GM15510 (cell line): ENCODE measurements around the gene NRM.
A peak's percentile ranks its signal among the peaks of the same experiment; 100 is the strongest.

Experiments
- POLR2A ChIP-seq: IDR thresholded peaks from 3 replicates; pipeline ENCODE4 v1.6.1; 2011; ENCODE audit warnings: borderline replicate concordance; ENCODE audit not compliant: insufficient read length; ENCODE audit errors: extremely low read depth

The NRM gene

DNA sequence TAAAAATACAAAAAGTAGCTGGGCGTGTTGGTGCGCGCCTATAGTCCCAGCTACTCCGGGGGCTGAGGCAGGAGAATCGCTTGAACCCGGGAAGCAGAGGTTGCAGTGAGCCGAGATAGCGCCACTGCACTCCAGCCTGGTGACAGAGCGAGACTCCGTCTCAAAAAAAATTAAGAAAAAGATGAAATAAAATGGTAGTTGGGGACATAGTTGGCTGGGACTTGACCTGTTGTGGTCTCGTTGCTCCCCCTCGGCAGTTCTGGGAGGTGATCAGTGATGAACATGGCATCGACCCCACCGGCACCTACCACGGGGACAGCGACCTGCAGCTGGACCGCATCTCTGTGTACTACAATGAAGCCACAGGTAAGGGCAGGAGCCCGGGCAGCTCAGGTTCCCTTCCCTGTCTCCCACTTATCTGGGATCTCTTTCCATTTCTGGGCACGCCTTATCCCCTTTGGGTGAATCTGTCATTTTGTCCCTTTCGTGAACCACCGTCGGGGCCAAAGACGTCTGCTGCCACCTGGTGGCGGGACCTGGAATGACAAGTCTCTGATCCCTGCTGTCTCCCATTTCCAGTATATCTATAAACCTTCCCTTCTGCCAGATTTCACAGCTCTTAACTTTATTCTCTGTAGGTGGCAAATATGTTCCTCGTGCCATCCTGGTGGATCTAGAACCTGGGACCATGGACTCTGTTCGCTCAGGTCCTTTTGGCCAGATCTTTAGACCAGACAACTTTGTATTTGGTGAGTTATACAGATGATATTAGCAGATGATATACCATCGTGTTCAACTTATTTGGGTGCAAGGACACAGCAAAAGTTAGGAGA, 31.7 kb upstream of the NRM start:
- peak; percentile 11 for TF ChIP-seq POLR2A

DNA sequence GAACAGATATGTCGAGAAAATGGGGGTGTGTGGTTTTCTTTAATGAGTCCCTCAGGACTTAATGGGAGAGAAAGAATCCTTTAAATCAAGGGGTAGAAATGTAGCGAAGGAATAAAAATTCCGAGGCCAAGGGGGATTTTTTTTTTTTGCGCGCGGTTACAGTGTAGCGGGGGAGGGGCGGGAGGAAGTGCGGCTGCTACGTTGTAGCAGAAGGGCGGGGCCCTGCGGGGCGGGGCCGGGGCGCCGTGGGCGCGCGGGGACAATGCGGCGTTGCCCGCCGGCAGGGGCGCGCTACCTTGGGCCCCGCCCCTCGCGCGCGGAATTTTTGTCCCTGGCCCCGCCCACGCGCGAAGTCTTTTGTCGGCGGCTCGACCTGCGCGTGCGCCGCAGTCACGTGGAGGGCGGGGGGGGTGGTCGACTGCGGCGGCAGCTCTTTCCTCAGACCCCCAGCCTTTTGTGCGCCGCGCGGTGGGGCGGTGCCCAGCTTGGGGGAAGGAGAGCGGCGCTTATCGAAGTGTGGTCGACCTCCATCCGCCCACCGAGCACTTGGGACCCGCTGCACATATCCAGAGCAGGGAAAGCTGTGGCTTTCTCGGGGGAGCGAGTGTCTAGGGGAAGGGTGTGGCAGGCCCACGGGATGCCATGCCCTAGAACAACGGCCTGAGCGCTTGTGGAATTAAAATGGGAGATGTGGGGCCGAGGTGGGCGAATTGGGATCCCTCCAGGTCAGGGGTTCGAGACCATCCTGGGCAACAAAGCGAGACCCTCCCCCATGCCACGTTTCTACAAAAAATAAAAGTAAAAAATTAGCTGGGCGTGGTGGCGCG, 30.6 kb upstream of the NRM start:
- peak; percentile 58 for TF ChIP-seq POLR2A

DNA sequence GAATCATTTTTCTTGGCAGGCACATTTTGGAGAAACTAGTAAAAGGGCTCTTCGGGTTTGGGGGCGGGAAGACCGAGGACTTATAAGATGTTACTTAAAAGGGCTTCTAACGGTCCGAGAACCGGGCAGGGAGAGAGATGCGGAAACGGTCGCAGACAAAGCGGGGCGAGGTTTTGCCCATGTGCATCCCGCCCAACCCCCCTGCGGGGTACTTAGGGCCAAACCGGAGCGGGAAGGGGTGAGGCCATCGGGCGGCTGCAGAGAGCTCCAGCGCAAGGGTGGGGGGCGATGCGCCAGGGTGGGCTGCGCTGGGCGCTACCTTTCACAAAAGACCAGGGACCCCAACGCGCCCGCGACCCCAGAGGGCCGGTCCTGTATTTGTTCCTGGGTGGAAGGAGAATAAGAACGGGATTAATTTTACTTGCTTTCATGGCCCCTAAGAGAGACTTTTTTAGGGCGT, 30.0 kb upstream of the NRM start:
- TF ChIP-seq POLR2A, result no peak

DNA sequence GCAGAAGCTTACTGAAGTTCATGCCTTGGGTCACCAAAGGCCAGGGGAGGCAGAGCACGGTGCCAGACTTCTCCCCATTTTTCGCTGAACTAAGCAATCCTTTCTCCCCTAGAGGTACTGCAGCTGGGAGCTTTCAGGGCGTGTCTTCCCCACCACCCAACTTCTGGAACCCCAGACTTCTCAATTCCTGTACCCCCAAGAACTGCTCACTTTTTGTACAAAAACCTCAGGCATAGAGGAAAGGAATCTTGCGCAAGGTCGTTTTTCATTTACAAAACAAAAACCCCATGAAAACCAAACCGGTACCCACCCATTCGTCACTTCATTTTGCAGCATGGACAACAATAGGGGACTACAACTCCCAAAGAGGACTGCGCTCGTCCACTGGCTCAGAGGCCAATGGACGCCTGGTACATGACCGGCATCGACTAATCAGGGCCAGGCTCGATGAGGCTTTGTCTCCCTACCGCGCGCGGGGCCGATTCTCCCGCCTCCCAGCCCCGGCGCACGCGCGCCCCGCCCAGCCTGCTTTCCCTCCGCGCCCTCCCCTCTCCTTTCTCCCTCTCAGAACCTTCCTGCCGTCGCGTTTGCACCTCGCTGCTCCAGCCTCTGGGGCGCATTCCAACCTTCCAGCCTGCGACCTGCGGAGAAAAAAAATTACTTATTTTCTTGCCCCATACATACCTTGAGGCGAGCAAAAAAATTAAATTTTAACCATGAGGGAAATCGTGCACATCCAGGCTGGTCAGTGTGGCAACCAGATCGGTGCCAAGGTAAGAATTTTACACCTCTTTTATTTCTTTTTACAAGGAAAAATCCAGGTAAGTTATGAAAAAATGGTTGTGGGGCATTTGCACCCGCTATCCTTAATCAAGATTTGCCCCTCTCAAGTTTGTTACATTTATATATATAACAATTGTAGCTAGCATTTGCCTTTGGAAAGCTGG, 29.3 kb upstream of the NRM start, which contains the start of gene TUBB:
TSS of gene TUBB (plus strand) at position 562 of the 947 bp plus-strand sequence. CDS start at position 717, 155 bp downstream.
- TF ChIP-seq POLR2A, result peak; percentile 93

DNA sequence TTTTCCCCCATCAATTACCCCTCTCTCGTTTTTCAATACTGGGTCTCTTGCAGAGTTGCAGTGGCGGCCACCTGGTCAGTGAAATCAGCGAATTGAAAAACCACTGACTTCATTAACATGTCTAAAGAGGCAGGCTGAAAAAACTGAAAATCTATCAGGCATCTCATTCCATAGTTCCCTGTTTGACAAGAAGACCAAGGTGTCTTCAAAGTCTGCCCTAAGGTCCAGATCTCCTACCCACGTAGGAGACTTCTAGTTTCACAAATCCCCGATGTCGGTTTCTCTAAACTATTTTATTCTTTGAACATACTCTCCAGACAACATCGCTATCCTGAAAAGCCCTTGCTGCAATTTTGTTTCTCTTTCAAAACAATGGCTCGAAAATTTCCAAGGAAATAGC, 28.6 kb upstream of the NRM start:
- no peak for TF ChIP-seq POLR2A

DNA sequence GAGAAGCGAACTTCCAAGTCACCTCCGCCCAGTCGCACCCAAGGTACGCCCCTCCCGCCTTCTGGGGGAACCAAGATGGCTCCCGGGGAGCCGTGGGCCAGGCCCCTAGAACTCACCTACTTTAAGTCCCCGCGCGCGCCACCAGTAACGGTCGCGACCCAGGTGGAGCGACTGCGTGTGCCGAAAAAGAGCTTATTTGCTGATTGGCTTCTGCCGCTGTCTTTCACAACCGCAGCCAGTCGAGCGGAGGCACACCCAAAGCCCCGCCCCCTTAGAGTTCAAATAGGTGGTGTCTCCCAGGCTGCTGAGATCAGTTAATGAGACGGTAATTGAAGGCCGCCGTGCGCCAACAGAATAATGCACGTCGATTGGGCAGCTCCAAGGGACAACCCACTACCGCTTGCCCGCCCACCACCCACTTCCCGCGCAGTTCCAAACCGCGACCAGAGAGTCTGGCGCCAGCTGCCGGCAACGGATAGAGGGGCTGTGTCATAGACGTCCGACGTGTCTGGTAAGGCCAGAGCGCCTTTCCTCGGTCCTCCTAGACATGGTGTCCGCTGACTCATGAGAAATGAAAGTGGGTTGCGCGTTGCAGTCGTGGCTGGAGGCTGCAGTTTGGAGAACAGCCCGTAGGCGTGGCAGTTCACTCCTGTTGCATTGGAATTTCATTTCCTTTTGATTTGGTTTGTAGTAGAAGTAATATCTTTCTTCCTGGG, 26.5 kb upstream of the NRM start, which contains the start of gene MDC1:
TSS of gene MDC1 (minus strand) at position 153 of the 716 bp plus-strand sequence. CDS start 2,106 bp downstream, outside the sequence.
- peak; percentile 93 for TF ChIP-seq POLR2A

DNA sequence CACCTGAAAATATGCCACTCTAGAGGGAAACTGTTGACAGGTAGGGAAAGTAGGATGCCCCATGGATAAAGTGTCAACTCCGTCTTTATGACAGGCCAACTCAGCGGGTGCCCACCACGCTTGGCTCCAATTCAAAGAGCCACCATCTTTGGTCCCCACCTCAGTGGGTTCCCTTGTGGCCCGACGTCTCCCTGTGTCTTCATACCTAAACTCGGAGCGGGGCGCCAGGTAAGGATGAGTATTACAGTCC, 26.0 kb upstream of the NRM start:
- no peak for TF ChIP-seq POLR2A

DNA sequence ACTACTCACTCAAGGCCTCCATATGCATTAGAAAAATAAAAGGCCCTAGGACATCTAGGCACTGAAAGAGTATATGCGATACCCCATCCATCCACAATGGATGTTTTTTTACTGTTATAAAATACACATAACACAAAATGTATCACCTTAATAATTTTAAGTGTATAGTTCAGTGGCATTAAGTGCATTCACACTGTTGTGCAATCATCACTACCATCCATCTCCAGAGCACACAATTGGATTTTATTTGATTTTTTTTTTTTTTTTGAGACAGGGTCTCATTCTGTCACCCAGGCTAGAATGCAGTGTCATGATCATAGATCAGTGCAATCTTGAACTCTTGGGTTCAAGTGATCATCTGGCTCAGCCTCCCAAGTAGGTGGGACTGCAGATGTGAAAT, 23.5 kb upstream of the NRM start:
- TF ChIP-seq POLR2A, result no peak

DNA sequence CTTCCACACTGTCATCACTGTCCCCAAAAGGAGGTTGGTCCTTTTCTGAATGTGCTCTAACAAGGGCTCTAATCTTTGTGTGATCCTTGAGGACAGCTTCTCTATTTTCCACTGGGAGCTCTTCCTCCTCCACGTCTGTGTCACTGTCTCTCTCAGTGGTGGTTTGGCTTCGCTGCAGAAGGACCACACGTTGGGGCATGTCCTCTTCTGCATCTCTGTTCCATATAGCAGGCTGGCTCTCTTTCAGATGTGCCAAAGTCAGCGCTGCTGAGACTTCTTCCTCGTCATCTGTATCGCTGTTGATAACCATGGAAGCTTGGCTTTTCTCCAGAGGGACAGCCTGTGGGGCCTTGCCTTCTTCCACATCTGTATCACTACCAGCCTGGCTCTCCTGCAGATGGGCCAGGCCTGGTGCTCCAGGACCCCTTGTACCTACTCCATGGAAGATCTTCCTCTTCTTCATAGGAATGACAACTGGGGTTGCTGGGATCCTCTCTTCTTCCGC, 21.7 kb upstream of the NRM start:
- TF ChIP-seq POLR2A, result no peak

DNA sequence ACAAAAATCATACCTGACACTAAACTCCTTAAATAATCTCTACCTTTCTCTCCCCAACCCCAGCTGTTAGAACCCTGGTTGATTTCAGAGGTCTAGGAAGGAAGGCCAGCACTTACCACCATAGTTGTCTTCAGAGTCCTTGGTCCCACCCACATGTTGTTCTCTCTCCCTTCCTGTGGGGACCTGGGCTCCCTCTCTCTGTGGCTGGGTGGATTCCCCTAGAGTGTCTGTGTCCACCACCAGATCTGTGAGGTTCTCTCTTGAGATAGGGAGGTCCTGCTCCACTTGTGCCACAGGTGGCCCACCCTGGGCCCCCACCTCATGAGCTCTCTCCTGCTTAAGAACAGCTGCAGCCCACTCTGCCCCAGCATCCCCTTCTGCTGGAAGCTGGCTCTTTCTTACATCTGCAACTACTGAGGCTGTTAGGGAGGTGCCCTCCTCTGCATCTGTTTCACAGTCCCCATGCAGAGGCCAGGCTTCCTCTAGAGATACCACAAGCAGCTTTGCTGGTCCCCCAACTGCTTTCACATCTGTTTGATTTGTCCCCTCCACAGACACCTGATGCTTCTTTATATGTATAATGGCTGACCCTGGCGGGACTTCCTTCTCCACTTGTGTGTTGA, 21.1 kb upstream of the NRM start:
- no peak for TF ChIP-seq POLR2A

DNA sequence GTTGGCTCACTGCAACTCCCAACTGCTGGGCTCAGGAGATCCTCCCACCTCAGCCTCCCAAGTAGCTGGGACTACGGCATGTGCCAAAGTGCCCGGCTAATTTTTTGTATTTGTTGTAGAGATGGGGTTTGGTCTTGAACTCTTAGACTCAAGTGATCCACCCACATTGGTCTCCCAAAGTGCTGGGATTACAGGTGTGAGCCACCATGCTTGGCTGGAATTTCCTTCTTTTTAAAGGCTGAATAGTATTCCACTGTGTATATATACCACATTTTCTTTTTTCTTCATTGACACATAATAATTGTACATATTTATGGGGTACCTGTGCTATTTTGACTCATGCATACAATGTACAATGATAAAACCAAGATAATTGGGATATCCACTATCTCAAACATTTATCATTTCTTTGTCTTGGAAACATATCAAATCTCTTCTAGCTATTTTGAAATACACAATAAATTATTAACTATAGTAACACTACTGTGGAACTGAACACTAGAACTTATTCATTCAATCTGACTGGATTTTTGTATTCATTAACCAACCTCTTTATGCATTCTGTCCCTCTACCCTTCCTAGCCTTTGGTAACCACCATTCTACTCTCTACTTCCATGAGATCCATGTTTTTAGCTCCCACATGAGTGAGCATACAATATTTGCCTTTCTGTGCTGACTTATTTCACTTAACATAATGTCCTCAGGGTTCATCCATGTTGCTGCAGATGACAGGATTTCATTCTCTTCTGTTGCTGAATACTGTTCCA, 18.5 kb upstream of the NRM start:
- TF ChIP-seq POLR2A, result no peak

DNA sequence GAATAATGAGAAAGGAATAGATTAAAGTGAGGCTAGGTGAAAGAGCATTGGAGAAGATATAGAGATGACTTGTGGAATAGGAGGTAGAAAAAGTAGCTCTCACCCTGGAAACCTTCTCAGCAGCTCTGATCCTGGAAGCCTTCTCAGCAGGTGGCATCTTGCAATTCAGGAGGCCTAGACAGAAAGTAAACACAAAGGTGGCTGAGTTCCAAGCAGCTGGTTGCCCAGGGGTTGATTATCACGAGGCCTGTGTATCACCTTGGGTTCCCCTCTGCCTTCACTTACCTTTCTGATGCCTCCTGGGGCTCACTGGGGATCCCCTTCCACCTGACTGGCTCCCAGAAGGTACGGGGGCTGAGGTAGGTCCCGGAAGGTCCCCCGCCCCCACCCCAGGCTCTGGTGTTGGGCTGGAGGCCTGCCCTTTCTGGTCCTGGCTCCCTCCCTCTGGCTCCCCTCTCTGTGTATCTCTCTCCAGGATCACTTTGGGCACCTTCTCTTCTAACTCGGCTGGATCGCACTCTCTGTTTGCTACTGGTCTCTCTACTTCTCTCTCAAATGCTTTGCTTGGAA, 16.6 kb upstream of the NRM start:
- no peak for TF ChIP-seq POLR2A
